Esophagus squamous epithelium (tissue), 4 donors: ENCODE data around the gene PGM2.

Experiments
- CTCF ChIP-seq, 6 experiments: fragments of 450-650 bp in 4 of 6; fragments of 200-600 bp in 2 of 6; sonication (generic) in 2 of 6; IDR thresholded peaks; one replicate each; pipeline ENCODE4 v1.5.1; 2016 to 2019; ENCODE audit warnings: antibody characterized with exemption in 6 of 6, mild to moderate bottlenecking in 4 of 6, moderate library complexity in 4 of 6
- POLR2A ChIP-seq, 4 donors: fragments of 450-650 bp; IDR thresholded peaks; one replicate each; pipeline ENCODE4 v1.6.1; 2017; ENCODE audit warnings: antibody characterized with exemption in 4 of 4, mild to moderate bottlenecking in 4 of 4, moderate library complexity in 3 of 4

- TF ChIP-seq POLR2A (IDR thresholded peaks at IDR 0.05) (no peak), CTCF (IDR thresholded peaks at IDR 0.05) (no peak)
These were observed 83.0 kb downstream of the PGM2 start for GRCh38 chr4:37909332-37910090.
